K562 (cell line): ENCODE data around the gene TRIM25. TPM values are rescaled to one million over a fixed set of nuclear protein-coding genes. Genes with fewer than 3 reads are reported as not detected.

Experiments
- ATAC-seq: fragments of 200-7000 bp; cut with Tn5 transposase; 3 replicates; pipeline ENCODE4 v1.9.1; 2020; ENCODE audit warnings: moderate library complexity
- BruUV-seq: library from RNA; stranded (reverse); fragments of 400-500 nt; replicated peaks from 2 replicates; lab custom pipeline; 2021; lab: Mats Ljungman, UMichigan
- CTCF ChIA-PET: fragments of 300-600 bp; formaldehyde crosslinking; extraction: SDS; loops from one replicate; lab custom pipeline; 2021; ENCODE audit warnings: low intra/inter-chr PET ratio; lab: Yijun Ruan, JAX
- POLR2A ChIA-PET: fragments of 300-600, 350-650 bp; sonication (Branson Sonifier 250); formaldehyde crosslinking; extraction: SDS; loops from one replicate; lab custom pipeline; 2021; ENCODE audit warnings: antibody characterized with exemption, inconsistent platforms; lab: Yijun Ruan, JAX
- DNase-seq, 4 experiments: peaks; one replicate each; pipeline versions ENCODE4 v3.0.0 to v3.0.0-alpha.2; 2011 to 2018; ENCODE audit warnings: low spot score in 3 of 4, mixed read lengths in 3 of 4; ENCODE audit errors: extremely low read depth in 1 of 4
- FAIRE-seq: peaks from 2 replicates; lab custom pipeline; 2011; peaks lifted over from hg19 to GRCh38; lab: Jason Lieb, UNC
- H2AFZ ChIP-seq: 2 replicates; pipeline ENCODE4 v1.6.0; 2011; ENCODE audit warnings: low read depth, low read length, control low read depth, inconsistent platforms
- H3K27ac ChIP-seq: fragments of 200-600 bp; 3 replicates; pipeline ENCODE4 v1.8.0; 2011; ENCODE audit warnings: low read depth, mild to moderate bottlenecking, control low read depth, inconsistent platforms, low read length, moderate library complexity, mixed read lengths; ENCODE audit errors: extremely low read depth
- H3K27me3 ChIP-seq, 2 experiments: fragments of 300-600 bp in 1 of 2; 2 replicates in 1 of 2; 3 replicates in 1 of 2; pipeline versions ENCODE4 v1.6.0 to v1.8.0; 2011; ENCODE audit warnings: inconsistent platforms in 2 of 2, low read length in 2 of 2, mild to moderate bottlenecking in 1 of 2, mixed read lengths in 1 of 2, moderate library complexity in 1 of 2; ENCODE audit not compliant: control insufficient read depth in 2 of 2, insufficient read depth in 2 of 2
- H3K36me3 ChIP-seq: fragments of 300-600 bp; 3 replicates; pipeline ENCODE4 v1.8.0; 2011; ENCODE audit warnings: mild to moderate bottlenecking, low read length, inconsistent platforms; ENCODE audit not compliant: control insufficient read depth, insufficient read depth
- H3K4me1 ChIP-seq, 2 experiments: fragments of 200-600 bp in 1 of 2; replicated peaks in 1 of 2; 2 replicates in 1 of 2; 3 replicates in 1 of 2; pipeline versions ENCODE4 v1.5.1 to v1.8.0; 2011; ENCODE audit warnings: inconsistent platforms in 2 of 2, low read length in 2 of 2, mild to moderate bottlenecking in 1 of 2, mixed read lengths in 1 of 2, moderate library complexity in 1 of 2; ENCODE audit not compliant: control insufficient read depth in 2 of 2, insufficient read depth in 2 of 2
- H3K4me2 ChIP-seq: 2 replicates; pipeline ENCODE4 v1.6.1; 2011; ENCODE audit warnings: low read length, control low read depth, inconsistent platforms, mixed read lengths; ENCODE audit not compliant: insufficient read depth
- H3K4me3 ChIP-seq: fragments of 200-600 bp; sonication (generic), shearing (Covaris generic); 2 replicates; pipeline ENCODE4 v1.5.1; 2016; ENCODE audit warnings: control low read depth, inconsistent platforms
- H3K79me2 ChIP-seq: fragments of 200-600 bp; 3 replicates; pipeline ENCODE4 v1.8.0; 2011; ENCODE audit warnings: low read length, inconsistent platforms; ENCODE audit not compliant: control insufficient read depth, insufficient read depth
- H3K9ac ChIP-seq, 2 experiments: 2 replicates each; pipeline versions ENCODE4 v1.6.0 to v1.6.1; 2011; ENCODE audit warnings: low read depth in 2 of 2, low read length in 2 of 2, control low read depth in 1 of 2, inconsistent platforms in 1 of 2, mild to moderate bottlenecking in 1 of 2, mixed read lengths in 1 of 2; ENCODE audit not compliant: insufficient read depth in 1 of 2
- H3K9me1 ChIP-seq: one replicate; pipeline ENCODE4 v1.6.0; 2011; ENCODE audit warnings: inconsistent platforms, mild to moderate bottlenecking, low read length, moderate library complexity; ENCODE audit not compliant: control insufficient read depth, insufficient read depth
- H3K9me3 ChIP-seq: replicated peaks from 2 replicates; pipeline ENCODE4 v1.5.1; 2011; ENCODE audit warnings: low read depth, low read length, inconsistent platforms; ENCODE audit not compliant: control insufficient read depth, insufficient read depth
- H4K20me1 ChIP-seq: replicated peaks from 2 replicates; pipeline ENCODE4 v1.6.1; 2011; ENCODE audit warnings: low read length, inconsistent platforms, mixed read lengths; ENCODE audit not compliant: control insufficient read depth, insufficient read depth
- BMI1 ChIP-seq: fragments of 150-350 bp; IDR thresholded peaks from 2 replicates; pipeline ENCODE4 v1.6.1; 2014; ENCODE audit warnings: low read length
- E2F8 ChIP-seq: fragments of 450-650 bp; IDR thresholded peaks from 2 replicates; pipeline ENCODE4 v1.7.1; 2018; ENCODE audit warnings: mild to moderate bottlenecking, low read depth; ENCODE audit not compliant: partially characterized antibody
- HNRNPL ChIP-seq: fragments of 200-400 bp; formaldehyde crosslinking; IDR thresholded peaks from 2 replicates; pipeline ENCODE4 v1.6.1; 2017; ENCODE audit warnings: low read depth, mild to moderate bottlenecking, low read length
- MAX ChIP-seq: sonication (generic); formaldehyde crosslinking; IDR thresholded peaks from 2 replicates; pipeline ENCODE4 v1.9.0; 2022; ENCODE audit warnings: mild to moderate bottlenecking, missing genetic modification reagents
- PBX2 ChIP-seq, 2 experiments: IDR thresholded peaks in 1 of 2; conservative IDR thresholded peaks in 1 of 2; 2 replicates each; pipeline ENCODE4 v1.6.1; 2016; ENCODE audit warnings: low read depth in 2 of 2, mild to moderate bottlenecking in 1 of 2, missing compliant biosample characterization in 1 of 2, missing genetic modification characterization in 1 of 2, moderate library complexity in 1 of 2
- PHF8 ChIP-seq: fragments of 200-600 bp; sonication (generic); IDR thresholded peaks from 2 replicates; pipeline ENCODE4 v1.6.1; 2012; ENCODE audit warnings: mixed run types, mild to moderate bottlenecking, inconsistent platforms, low read length, moderate library complexity, borderline replicate concordance
- ZNF232 ChIP-seq: sonication (generic); formaldehyde crosslinking; IDR thresholded peaks from 2 replicates; pipeline ENCODE4 v1.8.0; 2022; ENCODE audit warnings: mild to moderate bottlenecking, missing genetic modification reagents
- WGBS: fragments of 100-300 bp; shearing (Covaris generic); methylation state at CpG from one replicate; pipeline ENCODE4 v1.1.6; 2016; ENCODE audit warnings: low coverage, mixed read lengths; ENCODE audit not compliant: insufficient coverage; ENCODE audit errors: missing lambda C conversion rate; 5-methylcytosine and 5-hydroxymethylcytosine counted together
- in situ Hi-C: fragments of 300-500 bp; cut with MboI; formaldehyde crosslinking; loops from 4 replicates; pipeline ENCODE4 v1.15.0; 2018; ENCODE audit warnings: inconsistent platforms, mixed read lengths
- intact Hi-C: fragments of 100-400 bp; cut with micrococcal nuclease; formaldehyde crosslinking; loops from 2 replicates; pipeline ENCODE4 v1.14.2; 2022
- polyA plus RNA-seq, 8 experiments: library from polyadenylated mRNA; depleted of rRNA in 4 of 8; stranded (reverse) in 5 of 8; unstranded in 3 of 8; fragments of >200 nt; fragmentation: Nextera tagmentation in 2 of 8; fragmentation: Illumina TruSeq in 1 of 8; extraction: Ambion mirVana in 2 of 8; extraction: Trizol in 1 of 8; gene quantifications; 2 replicates each; pipeline versions ENCODE4 v1.2.1 to v1.2.3, GENCODE V29; 2011 to 2014; ENCODE audit warnings: inconsistent platforms in 1 of 8, missing spikeins in 1 of 8
- total RNA-seq, 7 experiments: library from RNA; depleted of rRNA in 6 of 7; stranded (reverse); fragments of >200 nt in 6 of 7; fragmentation: Illumina TruSeq in 2 of 7; extraction: Trizol in 2 of 7; gene quantifications; 2 replicates each; pipeline versions ENCODE4 v1.2.1 to v1.2.3, GENCODE V29; 2011 to 2021; ENCODE audit warnings: low replicate concordance in 1 of 7
- TF ChIP-seq, protein P1 (sequence below), 2 experiments: fragments of 450-650 bp in 1 of 2; sonication (generic) in 1 of 2; formaldehyde crosslinking in 1 of 2; IDR thresholded peaks in 1 of 2; conservative IDR thresholded peaks in 1 of 2; 2 replicates each; pipeline versions ENCODE4 v1.6.1 to v1.8.1; 2016 to 2023; ENCODE audit warnings: mild to moderate bottlenecking in 2 of 2, moderate library complexity in 2 of 2, inconsistent platforms in 1 of 2, missing genetic modification reagents in 1 of 2
- TF ChIP-seq, protein P2 (sequence below), 2 experiments: IDR thresholded peaks; 2 replicates each; pipeline ENCODE4 v1.6.1; 2012; ENCODE audit warnings: improper control_type of control experiment in 2 of 2, low read depth in 2 of 2, low read length in 2 of 2, borderline replicate concordance in 1 of 2

Gene TRIM25
- total and polyA plus RNA-seq, 9 of the 15 experiments (the other 6 are each of a cell fraction or from before 2014, with no cell fraction given) = 5.9 to 49.5 (median 24.5) TPM

DNA sequence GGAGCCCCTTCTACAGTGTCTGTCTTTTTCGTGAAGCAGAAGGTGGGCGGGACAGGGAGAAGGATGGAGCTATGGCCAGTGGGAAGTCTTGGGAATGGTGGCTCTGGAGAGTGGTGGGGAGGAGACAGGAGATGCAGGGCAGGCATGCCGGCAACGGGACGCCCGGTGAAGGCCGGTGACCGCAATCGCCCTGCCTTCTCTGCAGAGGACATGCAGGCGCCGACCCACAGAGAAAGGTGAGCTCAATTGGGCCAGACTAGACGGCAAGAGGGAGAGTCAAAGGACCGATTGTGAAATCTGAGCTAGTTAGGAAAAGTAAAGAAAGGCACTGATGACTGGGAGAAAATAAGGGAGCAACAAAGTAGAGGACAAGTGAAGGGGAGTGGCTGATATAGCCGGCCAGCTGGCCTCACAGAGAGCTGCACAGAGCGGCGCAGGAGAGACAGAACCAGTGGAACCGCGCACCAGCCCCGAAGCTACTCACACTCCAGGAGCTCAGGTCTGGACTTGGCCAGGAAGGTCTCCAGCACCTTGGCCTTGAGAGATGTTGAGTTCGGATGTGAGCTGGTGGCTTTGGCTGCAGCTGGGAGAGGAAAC is 18.9 kb downstream of the TRIM25 start:
- Histone ChIP-seq H3K79me2 (no peaks in the 10 kb centered on the region), H3K36me3 (peaks cover 92% of the 10 kb centered on the region), H4K20me1 (no peaks in the 10 kb centered on the region; the same call in 1 of the 2 replicates), H3K27me3 (no peaks in the 10 kb centered on the region), H3K9me3 (no peaks in the 10 kb centered on the region), H3K9me1 (peaks cover 5% of the 10 kb centered on the region), H3K4me1 (peaks cover 0 to 4% of the 10 kb centered on the region in 2 experiments; a peak in 1 of 5 replicates), H2AFZ (no peak overlapping the region), H3K4me3 (no peak overlapping the region), H3K4me2 (no peak overlapping the region), H3K9ac (no peak overlapping the region), H3K27ac (no peak overlapping the region)
- intact Hi-C loops = loop anchor here (5.0 kb wide), 1 partner anchor 47 kb away; no protein-coding TSS in a partner anchor
- POLR2A ChIA-PET = interaction anchor here (0.9 to 3.4 kb wide), 4 partner anchors 10 to 34 kb away, joined by 3 to 13 read pairs (median 4); no protein-coding TSS in a partner anchor
- 94% methylated on average over 19 of the region's 20 CpGs for WGBS
- ATAC-seq (no peak), FAIRE-seq (no peak), DNase-seq (no peak)
- in situ Hi-C loops = no loop called here
- no TSS peak for BruUV-seq
- CTCF ChIA-PET = no interaction called here
- TF ChIP-seq MAX (no peak), PHF8 (no peak), BMI1 (no peak), PBX2 (CRISPR knock-in tag; IDR thresholded peaks at IDR 0.05; ENCODE audit: low read depth) (no peak), PBX2 (tag; conservative IDR thresholded peaks at IDR 0.05; ENCODE audit: low read depth) (no peak), HNRNPL (no peak), E2F8 (no peak), ZNF232 (CRISPR knock-in tag) (no peak)
- TF ChIP-seq, protein P1, sequence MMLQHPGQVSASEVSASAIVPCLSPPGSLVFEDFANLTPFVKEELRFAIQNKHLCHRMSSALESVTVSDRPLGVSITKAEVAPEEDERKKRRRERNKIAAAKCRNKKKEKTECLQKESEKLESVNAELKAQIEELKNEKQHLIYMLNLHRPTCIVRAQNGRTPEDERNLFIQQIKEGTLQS (IDR thresholded peaks at IDR 0.05) = no peak
- TF ChIP-seq, protein P1 (CRISPR knock-in tag; conservative IDR thresholded peaks at IDR 0.05) = no peak
- TF ChIP-seq, protein P2, sequence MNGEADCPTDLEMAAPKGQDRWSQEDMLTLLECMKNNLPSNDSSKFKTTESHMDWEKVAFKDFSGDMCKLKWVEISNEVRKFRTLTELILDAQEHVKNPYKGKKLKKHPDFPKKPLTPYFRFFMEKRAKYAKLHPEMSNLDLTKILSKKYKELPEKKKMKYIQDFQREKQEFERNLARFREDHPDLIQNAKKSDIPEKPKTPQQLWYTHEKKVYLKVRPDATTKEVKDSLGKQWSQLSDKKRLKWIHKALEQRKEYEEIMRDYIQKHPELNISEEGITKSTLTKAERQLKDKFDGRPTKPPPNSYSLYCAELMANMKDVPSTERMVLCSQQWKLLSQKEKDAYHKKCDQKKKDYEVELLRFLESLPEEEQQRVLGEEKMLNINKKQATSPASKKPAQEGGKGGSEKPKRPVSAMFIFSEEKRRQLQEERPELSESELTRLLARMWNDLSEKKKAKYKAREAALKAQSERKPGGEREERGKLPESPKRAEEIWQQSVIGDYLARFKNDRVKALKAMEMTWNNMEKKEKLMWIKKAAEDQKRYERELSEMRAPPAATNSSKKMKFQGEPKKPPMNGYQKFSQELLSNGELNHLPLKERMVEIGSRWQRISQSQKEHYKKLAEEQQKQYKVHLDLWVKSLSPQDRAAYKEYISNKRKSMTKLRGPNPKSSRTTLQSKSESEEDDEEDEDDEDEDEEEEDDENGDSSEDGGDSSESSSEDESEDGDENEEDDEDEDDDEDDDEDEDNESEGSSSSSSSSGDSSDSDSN (IDR thresholded peaks at IDR 0.05; ENCODE audit: borderline replicate concordance in 1 of 2, low read depth in 2 of 2, low read length in 2 of 2) = no peak
